Astrocyte (in vitro differentiated cells and primary cell): ENCODE results near the gene SCP2D1. TPM values are rescaled to one million over a fixed set of nuclear protein-coding genes. Genes with fewer than 3 reads are reported as not detected.
A peak's percentile ranks its signal among the peaks of the same experiment; 100 is the strongest.

Source experiments
- DNase-seq: peaks from one replicate; pipeline ENCODE4 v3.0.0-alpha.2; 2010; ENCODE audit warnings: low read depth
- FAIRE-seq: peaks from 2 replicates; lab custom pipeline; 2011; peaks lifted over from hg19 to GRCh38; lab: Jason Lieb, UNC
- H2AFZ ChIP-seq: 2 replicates; pipeline ENCODE4 v1.6.0; 2012; ENCODE audit warnings: low read depth, low read length, inconsistent platforms
- H3K27ac ChIP-seq: 2 replicates; pipeline ENCODE4 v1.5.1; 2011; ENCODE audit warnings: low read depth, low read length, inconsistent platforms
- H3K27me3 ChIP-seq: 2 replicates; pipeline ENCODE4 v1.6.0; 2011; ENCODE audit warnings: low read length, inconsistent platforms; ENCODE audit not compliant: insufficient read depth
- H3K36me3 ChIP-seq: 2 replicates; pipeline ENCODE4 v1.5.1; 2011; ENCODE audit warnings: low read length, inconsistent platforms; ENCODE audit not compliant: insufficient read depth
- H3K4me1 ChIP-seq: 2 replicates; pipeline ENCODE4 v1.5.1; 2011; ENCODE audit warnings: low read length, inconsistent platforms; ENCODE audit not compliant: insufficient read depth
- H3K4me2 ChIP-seq: 2 replicates; pipeline ENCODE4 v1.6.0; 2012; ENCODE audit warnings: low read length, inconsistent platforms
- H3K4me3 ChIP-seq: 2 replicates; pipeline ENCODE4 v1.5.1; 2011; ENCODE audit warnings: low read depth, mild to moderate bottlenecking, low read length, inconsistent platforms; ENCODE audit not compliant: insufficient read depth
- H3K79me2 ChIP-seq: 2 replicates; pipeline ENCODE4 v1.6.0; 2012; ENCODE audit warnings: mild to moderate bottlenecking, low read length, inconsistent platforms; ENCODE audit not compliant: insufficient read depth
- H3K9ac ChIP-seq: 2 replicates; pipeline ENCODE4 v1.6.0; 2012; ENCODE audit warnings: mild to moderate bottlenecking, low read length, inconsistent platforms
- H3K9me3 ChIP-seq: 2 replicates; pipeline ENCODE4 v1.5.1; 2012; ENCODE audit warnings: low read depth, mild to moderate bottlenecking, low read length, inconsistent platforms; ENCODE audit not compliant: insufficient read depth
- H4K20me1 ChIP-seq: 2 replicates; pipeline ENCODE4 v1.6.0; 2012; ENCODE audit warnings: low read length, inconsistent platforms; ENCODE audit not compliant: insufficient read depth
- H3K27ac Mint-ChIP-seq: one replicate; pipeline ENCODE4 v1.8.0; 2021; ENCODE audit warnings: mild to moderate bottlenecking, mixed read lengths; ENCODE audit not compliant: unreplicated experiment
- H3K27me3 Mint-ChIP-seq: one replicate; pipeline ENCODE4 v1.8.0; 2021; ENCODE audit warnings: low read depth, mixed read lengths; ENCODE audit not compliant: unreplicated experiment
- H3K36me3 Mint-ChIP-seq: one replicate; pipeline ENCODE4 v1.8.0; 2021; ENCODE audit warnings: low read depth, mixed read lengths; ENCODE audit not compliant: unreplicated experiment
- H3K4me1 Mint-ChIP-seq: one replicate; pipeline ENCODE4 v1.8.0; 2021; ENCODE audit warnings: low read depth, mixed read lengths; ENCODE audit not compliant: unreplicated experiment
- H3K4me3 Mint-ChIP-seq: one replicate; pipeline ENCODE4 v1.8.0; 2021; ENCODE audit warnings: mild to moderate bottlenecking, moderate library complexity, mixed read lengths; ENCODE audit not compliant: unreplicated experiment
- H3K9me3 Mint-ChIP-seq: one replicate; pipeline ENCODE4 v1.8.0; 2021; ENCODE audit warnings: mild to moderate bottlenecking, mixed read lengths; ENCODE audit not compliant: unreplicated experiment
- EZH2 ChIP-seq: IDR thresholded peaks from 2 replicates; pipeline ENCODE4 v1.6.1; 2012; ENCODE audit warnings: mild to moderate bottlenecking, low read length, inconsistent platforms; ENCODE audit not compliant: insufficient read depth
- total RNA-seq: library from RNA; stranded (reverse); gene quantifications from 2 replicates; pipeline ENCODE4 v1.2.1, GENCODE V29; 2021
- TF ChIP-seq, protein P1 (sequence below): IDR thresholded peaks from 2 replicates; pipeline ENCODE4 v1.5.1; 2011; ENCODE audit warnings: low read depth, mild to moderate bottlenecking, inconsistent platforms, low read length, moderate library complexity; ENCODE audit not compliant: insufficient read depth

The SCP2D1 gene
- total RNA-seq, 1 donor from 2014 or later: not detected

DNA sequence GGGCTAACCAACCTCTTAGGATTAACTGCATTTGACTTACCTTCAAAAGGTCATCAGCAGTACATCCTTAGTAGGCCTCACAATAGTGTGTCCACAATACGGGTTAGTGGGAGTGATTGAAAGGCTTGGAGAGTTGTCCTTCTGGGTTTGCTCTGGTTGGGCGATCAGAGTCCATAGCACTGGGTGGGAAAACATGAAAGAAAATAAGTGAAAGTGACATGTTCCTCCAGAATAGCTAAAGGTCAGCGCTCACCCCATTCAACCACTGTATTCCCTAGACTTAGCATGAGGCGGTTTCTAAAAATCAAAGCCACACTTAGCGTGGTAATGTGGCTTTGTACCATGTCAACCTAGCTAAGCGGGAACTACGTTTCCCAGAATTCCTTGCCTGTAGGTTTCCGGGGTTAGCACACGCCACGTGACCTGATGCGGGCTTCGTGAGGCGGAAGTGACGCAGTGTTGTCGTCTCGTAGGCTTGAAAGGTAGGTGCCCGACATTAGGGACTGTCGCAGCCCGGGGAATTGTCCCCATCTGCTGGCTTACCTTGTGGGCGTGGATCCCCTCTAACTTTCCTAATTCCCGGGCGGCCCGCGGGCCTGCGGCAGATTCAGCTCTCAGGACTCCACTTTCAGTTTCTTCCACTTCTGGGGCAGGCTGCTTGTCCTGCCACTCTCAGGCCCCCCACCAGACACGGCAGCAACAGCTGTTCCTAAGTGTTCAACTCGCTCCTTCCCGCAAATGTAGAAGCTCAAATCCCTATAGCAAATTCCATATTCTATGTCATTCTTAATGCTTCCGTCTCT, 19.8 kb upstream of the SCP2D1 start:
- Histone ChIP-seq H2AFZ (peak overlapping the region; percentile 94), H3K4me3 (peak overlapping the region; percentile 92), H3K27ac (peak overlapping the region; percentile 87), H3K4me2 (peak overlapping the region; percentile 96), H3K9ac (peak overlapping the region; percentile 92), H3K36me3 (no peaks in the 10 kb centered on the region), H3K27me3 (no peaks in the 10 kb centered on the region), H3K79me2 (no peaks in the 10 kb centered on the region), H4K20me1 (no peaks in the 10 kb centered on the region), H3K9me3 (no peaks in the 10 kb centered on the region), H3K4me1 (no peaks in the 10 kb centered on the region)
- DNase-seq (peak; percentile 80), FAIRE-seq (peak; percentile 91)
- H3K27ac Mint-ChIP-seq: peak overlapping the region; percentile 95
- H3K4me3 Mint-ChIP-seq: peak overlapping the region; percentile 95
- H3K27me3 Mint-ChIP-seq: peaks cover 10% of the 10 kb centered on the region
- peaks cover 3% of the 10 kb centered on the region for H3K9me3 Mint-ChIP-seq
- H3K36me3 Mint-ChIP-seq: no peaks in the 10 kb centered on the region
- peaks cover 6% of the 10 kb centered on the region for H3K4me1 Mint-ChIP-seq
- TF ChIP-seq EZH2: no peak
- TF ChIP-seq, protein P1, sequence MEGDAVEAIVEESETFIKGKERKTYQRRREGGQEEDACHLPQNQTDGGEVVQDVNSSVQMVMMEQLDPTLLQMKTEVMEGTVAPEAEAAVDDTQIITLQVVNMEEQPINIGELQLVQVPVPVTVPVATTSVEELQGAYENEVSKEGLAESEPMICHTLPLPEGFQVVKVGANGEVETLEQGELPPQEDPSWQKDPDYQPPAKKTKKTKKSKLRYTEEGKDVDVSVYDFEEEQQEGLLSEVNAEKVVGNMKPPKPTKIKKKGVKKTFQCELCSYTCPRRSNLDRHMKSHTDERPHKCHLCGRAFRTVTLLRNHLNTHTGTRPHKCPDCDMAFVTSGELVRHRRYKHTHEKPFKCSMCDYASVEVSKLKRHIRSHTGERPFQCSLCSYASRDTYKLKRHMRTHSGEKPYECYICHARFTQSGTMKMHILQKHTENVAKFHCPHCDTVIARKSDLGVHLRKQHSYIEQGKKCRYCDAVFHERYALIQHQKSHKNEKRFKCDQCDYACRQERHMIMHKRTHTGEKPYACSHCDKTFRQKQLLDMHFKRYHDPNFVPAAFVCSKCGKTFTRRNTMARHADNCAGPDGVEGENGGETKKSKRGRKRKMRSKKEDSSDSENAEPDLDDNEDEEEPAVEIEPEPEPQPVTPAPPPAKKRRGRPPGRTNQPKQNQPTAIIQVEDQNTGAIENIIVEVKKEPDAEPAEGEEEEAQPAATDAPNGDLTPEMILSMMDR: no peak

DNA sequence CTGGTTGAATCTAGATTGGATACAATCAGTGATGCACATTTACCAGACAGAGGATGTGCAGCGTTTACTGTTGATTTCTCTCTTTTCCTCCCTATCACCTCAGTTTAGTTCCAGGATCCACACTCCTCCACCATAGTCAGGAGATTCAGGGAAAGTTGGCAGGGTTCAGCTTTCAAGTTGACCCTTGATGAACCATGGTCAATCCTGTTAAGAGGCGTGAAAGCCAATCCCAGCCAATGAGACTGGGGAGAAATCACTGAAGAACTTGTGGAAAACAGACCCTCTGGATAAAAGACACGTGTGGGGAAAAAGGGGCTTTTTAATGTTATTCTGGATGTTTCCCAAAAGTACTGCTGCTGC, 19.2 kb upstream of the SCP2D1 start:
- no peaks in the 10 kb centered on the region for H4K20me1 ChIP-seq
- H3K4me2 ChIP-seq: peak overlapping the region; percentile 96
- peak overlapping the region; percentile 94 for H2AFZ ChIP-seq
- DNase-seq (no peak), FAIRE-seq (no peak)
- H3K79me2 ChIP-seq: no peaks in the 10 kb centered on the region
- peaks cover 4% of the 10 kb centered on the region for H3K9me3 Mint-ChIP-seq
- peaks cover 14% of the 10 kb centered on the region for H3K27me3 Mint-ChIP-seq
- peak overlapping the region; percentile 95 for H3K27ac Mint-ChIP-seq
- H3K9me3 ChIP-seq: no peaks in the 10 kb centered on the region
- H3K36me3 Mint-ChIP-seq: no peaks in the 10 kb centered on the region
- peak overlapping the region; percentile 95 for H3K4me3 Mint-ChIP-seq
- no peaks in the 10 kb centered on the region for H3K27me3 ChIP-seq
- peak overlapping the region; percentile 92 for H3K4me3 ChIP-seq
- H3K36me3 ChIP-seq: no peaks in the 10 kb centered on the region
- H3K9ac ChIP-seq: peak overlapping the region; percentile 92
- peaks cover 6% of the 10 kb centered on the region for H3K4me1 Mint-ChIP-seq
- no peaks in the 10 kb centered on the region for H3K4me1 ChIP-seq
- TF ChIP-seq, protein P1: no peak
- no peak for TF ChIP-seq EZH2
- peak overlapping the region; percentile 87 for H3K27ac ChIP-seq

DNA sequence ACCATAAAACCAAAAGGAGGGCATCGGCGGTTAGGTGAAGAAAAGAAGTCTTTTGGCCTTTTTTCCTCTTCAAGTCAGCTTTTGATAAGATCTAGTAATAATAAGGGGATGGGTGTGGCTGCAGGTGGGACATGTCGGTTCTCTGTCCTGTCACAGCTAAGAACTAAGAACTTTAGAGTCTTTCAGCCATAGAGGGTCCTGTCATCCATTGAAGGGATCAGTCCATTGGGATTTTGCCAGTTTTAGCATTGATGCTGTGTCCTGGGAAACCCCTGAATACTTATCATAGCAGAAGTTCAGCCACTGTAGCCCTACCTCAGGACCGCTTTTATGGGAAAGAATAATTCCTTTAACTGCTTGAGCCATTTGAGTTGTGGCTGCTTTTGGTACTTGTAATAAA, 18.2 kb upstream of the SCP2D1 start:
- Mint-ChIP-seq H3K36me3 (no peaks in the 10 kb centered on the region), H3K4me1 (peaks cover 6% of the 10 kb centered on the region), H3K27me3 (peaks cover 9% of the 10 kb centered on the region), H3K9me3 (peaks cover 4% of the 10 kb centered on the region), H3K27ac (no peak overlapping the region), H3K4me3 (no peak overlapping the region)
- H4K20me1 ChIP-seq: no peaks in the 10 kb centered on the region
- no peaks in the 10 kb centered on the region for H3K27me3 ChIP-seq
- DNase-seq (no peak), FAIRE-seq (no peak)
- H3K9ac ChIP-seq: no peak overlapping the region
- H3K4me3 ChIP-seq: no peak overlapping the region
- no peaks in the 10 kb centered on the region for H3K36me3 ChIP-seq
- H3K27ac ChIP-seq: no peak overlapping the region
- no peaks in the 10 kb centered on the region for H3K9me3 ChIP-seq
- H3K4me2 ChIP-seq: no peak overlapping the region
- no peak for TF ChIP-seq EZH2
- TF ChIP-seq, protein P1: no peak
- H3K79me2 ChIP-seq: no peaks in the 10 kb centered on the region
- H3K4me1 ChIP-seq: no peaks in the 10 kb centered on the region
- no peak overlapping the region for H2AFZ ChIP-seq
